Suprapubic skin (tissue), 3 donors: ENCODE data around the gene FRMD3.

ENCODE experiments used
- CTCF ChIP-seq, 2 donors: fragments of 200-600 bp in 1 of 2; fragments of 450-650 bp in 1 of 2; sonication (generic) in 1 of 2; IDR thresholded peaks; one replicate each; pipeline ENCODE4 v1.5.1; 2016 to 2019; ENCODE audit warnings: antibody characterized with exemption in 2 of 2, mild to moderate bottlenecking in 1 of 2, moderate library complexity in 1 of 2
- EP300 ChIP-seq: sonication (generic); formaldehyde crosslinking; IDR thresholded peaks from one replicate; pipeline ENCODE4 v1.6.1; 2017; ENCODE audit warnings: antibody characterized with exemption
- POLR2A ChIP-seq, 2 donors: fragments of 450-650 bp; IDR thresholded peaks; one replicate each; pipeline ENCODE4 v1.6.1; 2017; ENCODE audit warnings: antibody characterized with exemption in 2 of 2, mild to moderate bottlenecking in 2 of 2, moderate library complexity in 2 of 2

- no peak for TF ChIP-seq CTCF (IDR thresholded peaks at IDR 0.05)
- TF ChIP-seq POLR2A (IDR thresholded peaks at IDR 0.05), result no peak
- TF ChIP-seq EP300, result no peak
These were observed 136.8 kb downstream of the FRMD3 start for GRCh38 chr9:83401328-83401900.
